ENCODE results near the gene ORC3. TPM values are rescaled to one million over a fixed set of nuclear protein-coding genes. Genes with fewer than 3 reads are reported as not detected.

The ORC3 gene
- total and polyA plus RNA-seq, 2 donors (not counting 1 experiment from before 2014, with no cell fraction given), result 16.1 to 31.2 TPM

GRCh38 chr6:87623248-87623647, 33.3 kb downstream of the ORC3 start:
- no peak overlapping the region for H3K27ac Mint-ChIP-seq
- ATAC-seq (ENCODE audit: low read depth), result no peak
- H3K9ac ChIP-seq (ENCODE audit: low read length), result no peak overlapping the region

GRCh38 chr6:87628424-87628823, 38.5 kb downstream of the ORC3 start:
- TF ChIP-seq EZH2 (IDR thresholded peaks at IDR 0.05; ENCODE audit: borderline replicate concordance, insufficient read depth, low read depth, low read length, poor library complexity, severe bottlenecking), result no peak
- no peak for TF ChIP-seq CTCF (IDR thresholded peaks at IDR 0.05)
- Histone ChIP-seq H3K36me3 (replicated peaks in 1 of 2; ENCODE audit: control extremely low read depth in 1 of 2, control insufficient read depth in 1 of 2, extremely low read depth in 1 of 2, insufficient read depth in 2 of 2, low read length in 1 of 2) (peaks cover 0 to 9% of the 10 kb centered on the region in 2 experiments), H2AFZ (ENCODE audit: insufficient read depth, low read depth, low read length, poor library complexity, severe bottlenecking) (no peak overlapping the region), H3K79me2 (ENCODE audit: control insufficient read depth, insufficient read depth, low read length) (no peaks in the 10 kb centered on the region), H3K4me1 (ENCODE audit: control insufficient read depth in 2 of 2, insufficient read depth in 2 of 2, low read length in 2 of 2) (no peaks in the 10 kb centered on the region), H3K4me2 (replicated peaks; ENCODE audit: low read depth, low read length, poor library complexity, severe bottlenecking) (no peak overlapping the region), H3K9me3 (ENCODE audit: control extremely low read depth in 1 of 3, control insufficient read depth in 2 of 3, insufficient read depth in 1 of 3, low read length in 2 of 3) (no peaks in the 10 kb centered on the region), H3K27me3 (replicated peaks in 1 of 4; ENCODE audit: control extremely low read depth in 1 of 4, control insufficient read depth in 3 of 4, insufficient read depth in 4 of 4, low read length in 3 of 4) (no peaks in the 10 kb centered on the region), H3K4me3 (ENCODE audit: control extremely low read depth in 1 of 5, extremely low read depth in 1 of 5, insufficient read depth in 1 of 5, low read depth in 2 of 5, low read length in 4 of 5) (no peak overlapping the region), H4K20me1 (ENCODE audit: control insufficient read depth, insufficient read depth, low read length, poor library complexity, severe bottlenecking) (no peaks in the 10 kb centered on the region), H3K27ac (ENCODE audit: low read length in 2 of 2) (no peak overlapping the region), H3K9ac (ENCODE audit: low read length) (no peak overlapping the region)
- Mint-ChIP-seq H3K4me3 (no peak overlapping the region), H3K27me3 (no peaks in the 10 kb centered on the region), H3K9me3 (ENCODE audit: insufficient read depth) (no peaks in the 10 kb centered on the region), H3K4me1 (no peaks in the 10 kb centered on the region), H3K27ac (no peak overlapping the region)
- ATAC-seq (ENCODE audit: low read depth), result no peak
- no peak for DNase-seq
- no CpG with 5 or more reads among the region's 2 CpGs for WGBS (ENCODE audit: insufficient coverage)
- ChIA-PET CTCF (no interaction called here), POLR2A (no interaction called here)
- intact Hi-C loops (cut with micrococcal nuclease), result no loop called here

More at GRCh38 chr6:87623248-87623647, 33.3 kb downstream of the ORC3 start:
- Mint-ChIP-seq H3K9me3 (ENCODE audit: insufficient read depth) (no peaks in the 10 kb centered on the region), H3K4me1 (no peaks in the 10 kb centered on the region), H3K4me3 (no peak overlapping the region), H3K27me3 (no peaks in the 10 kb centered on the region)
- H3K27me3 ChIP-seq (replicated peaks in 1 of 4; ENCODE audit: control extremely low read depth in 1 of 4, control insufficient read depth in 3 of 4, insufficient read depth in 4 of 4, low read length in 3 of 4), result no peaks in the 10 kb centered on the region
- no peaks in the 10 kb centered on the region for H3K9me3 ChIP-seq (ENCODE audit: control extremely low read depth in 1 of 3, control insufficient read depth in 2 of 3, insufficient read depth in 1 of 3, low read length in 2 of 3)
- WGBS (ENCODE audit: insufficient coverage), result no CpG with 5 or more reads among the region's 3 CpGs
- H3K27ac ChIP-seq (ENCODE audit: low read length in 2 of 2), result no peak overlapping the region
- TF ChIP-seq CTCF (IDR thresholded peaks at IDR 0.05) (no peak), EZH2 (IDR thresholded peaks at IDR 0.05; ENCODE audit: borderline replicate concordance, insufficient read depth, low read depth, low read length, poor library complexity, severe bottlenecking) (no peak)
- no peak overlapping the region for H3K4me3 ChIP-seq (ENCODE audit: control extremely low read depth in 1 of 5, extremely low read depth in 1 of 5, insufficient read depth in 1 of 5, low read depth in 2 of 5, low read length in 4 of 5)
- H2AFZ ChIP-seq (ENCODE audit: insufficient read depth, low read depth, low read length, poor library complexity, severe bottlenecking), result no peak overlapping the region
- POLR2A ChIA-PET, result no interaction called here
- H4K20me1 ChIP-seq (ENCODE audit: control insufficient read depth, insufficient read depth, low read length, poor library complexity, severe bottlenecking), result no peaks in the 10 kb centered on the region
- H3K79me2 ChIP-seq (ENCODE audit: control insufficient read depth, insufficient read depth, low read length), result no peaks in the 10 kb centered on the region
- no peaks in the 10 kb centered on the region for H3K4me1 ChIP-seq (ENCODE audit: control insufficient read depth in 2 of 2, insufficient read depth in 2 of 2, low read length in 2 of 2)
- no peak overlapping the region for H3K4me2 ChIP-seq (replicated peaks; ENCODE audit: low read depth, low read length, poor library complexity, severe bottlenecking)
- intact Hi-C loops (cut with micrococcal nuclease), result no loop called here
- peaks cover 0 to 14% of the 10 kb centered on the region in 2 experiments for H3K36me3 ChIP-seq (replicated peaks in 1 of 2; ENCODE audit: control extremely low read depth in 1 of 2, control insufficient read depth in 1 of 2, extremely low read depth in 1 of 2, insufficient read depth in 2 of 2, low read length in 1 of 2)
- no peak for DNase-seq
- CTCF ChIA-PET, result interaction anchor here (0.6 to 1.4 kb wide), 2 partner anchors 25 to 234 kb away, joined by 3 read pairs; no protein-coding TSS in a partner anchor
